PC-9 (cell line): Measurements from ENCODE around the gene SKIC2. TPM values are rescaled to one million over a fixed set of nuclear protein-coding genes. Genes with fewer than 3 reads are reported as not detected.
A peak's percentile ranks its signal among the peaks of the same experiment; 100 is the strongest.
"Not testable (repeated sequence)": the region's sequence is repeated elsewhere in the genome, so short reads cannot be mapped to it uniquely, and the experiment has no call there.

Experiments
- BruUV-seq: library from RNA; stranded (reverse); fragments of 400-500 nt; replicated peaks from 2 replicates; lab custom pipeline; 2021; lab: Mats Ljungman, UMichigan
- CTCF ChIA-PET: fragments of 300-600 bp; sonication (Branson Sonifier 250); formaldehyde crosslinking; loops from one replicate; lab custom pipeline; 2022; ENCODE audit warnings: antibody characterized with exemption; lab: Charles Lee
- POLR2A ChIA-PET: fragments of 300-600 bp; sonication (Branson Sonifier 250); formaldehyde crosslinking; loops from one replicate; lab custom pipeline; 2022; ENCODE audit warnings: antibody characterized with exemption; ENCODE audit not compliant: unreplicated experiment; lab: Charles Lee
- DNase-seq, 2 experiments: peaks; one replicate each; pipeline versions ENCODE4 v3.0.0 to v3.0.0-alpha.2; 2015 to 2022; ENCODE audit warnings: mixed read lengths in 1 of 2
- H2AFZ ChIP-seq: fragments of 200-600 bp; sonication (generic); 2 replicates; pipeline ENCODE4 v1.8.1; 2017; ENCODE audit warnings: antibody characterized with exemption
- H3F3A ChIP-seq: fragments of 200-600 bp; sonication (generic); 2 replicates; pipeline ENCODE4 v1.8.1; 2017; ENCODE audit warnings: antibody characterized with exemption, mild to moderate bottlenecking, low read depth; ENCODE audit not compliant: insufficient read depth
- H3K27ac ChIP-seq: fragments of 200-600 bp; sonication (generic); 2 replicates; pipeline ENCODE4 v1.6.1; 2016; ENCODE audit warnings: mixed run types
- H3K27me3 ChIP-seq: fragments of 200-600 bp; sonication (generic); 2 replicates; pipeline ENCODE4 v1.6.1; 2016; ENCODE audit warnings: low read depth, mixed run types; ENCODE audit not compliant: insufficient read depth
- H3K36me3 ChIP-seq: fragments of 200-600 bp; sonication (generic); 2 replicates; pipeline ENCODE4 v1.6.1; 2016; ENCODE audit warnings: low read depth, mixed run types
- H3K4me1 ChIP-seq: fragments of 200-600 bp; sonication (generic); replicated peaks from 2 replicates; pipeline ENCODE4 v1.6.1; 2016; ENCODE audit warnings: mixed run types; ENCODE audit not compliant: insufficient read depth
- H3K4me2 ChIP-seq: fragments of 200-600 bp; sonication (generic); 2 replicates; pipeline ENCODE4 v1.6.1; 2017; ENCODE audit warnings: mixed run types
- H3K4me3 ChIP-seq: fragments of 200-600 bp; sonication (generic); 2 replicates; pipeline ENCODE4 v1.6.1; 2016; ENCODE audit warnings: mixed run types
- H3K79me2 ChIP-seq: fragments of 200-600 bp; sonication (generic); 2 replicates; pipeline ENCODE4 v1.6.1; 2017; ENCODE audit warnings: low read depth, mixed run types
- H3K9me2 ChIP-seq: fragments of 200-600 bp; sonication (generic); 2 replicates; pipeline ENCODE4 v1.8.1; 2017; ENCODE audit warnings: mild to moderate bottlenecking; ENCODE audit not compliant: insufficient read depth
- H3K9me3 ChIP-seq: fragments of 200-600 bp; sonication (generic); 2 replicates; pipeline ENCODE4 v1.8.1; 2016; ENCODE audit warnings: low read depth; ENCODE audit not compliant: insufficient read depth
- H4K20me1 ChIP-seq: fragments of 200-600 bp; sonication (generic); 2 replicates; pipeline ENCODE4 v1.8.1; 2017; ENCODE audit not compliant: insufficient read depth
- CTCF ChIP-seq: fragments of 200-600 bp; sonication (generic); conservative IDR thresholded peaks from 2 replicates; pipeline ENCODE4 v1.6.1; 2017; ENCODE audit warnings: mixed run types, antibody characterized with exemption, mild to moderate bottlenecking, moderate library complexity
- EZH2 ChIP-seq: fragments of 200-600 bp; sonication (generic); IDR thresholded peaks from 2 replicates; pipeline ENCODE4 v1.8.0; 2017; ENCODE audit warnings: antibody characterized with exemption, low read depth
- intact Hi-C: fragments of 100-400 bp; cut with micrococcal nuclease; formaldehyde crosslinking; loops from one replicate; pipeline ENCODE4 v1.10.0; 2022; ENCODE audit not compliant: unreplicated experiment
- total RNA-seq: library from RNA; stranded (reverse); gene quantifications from 2 replicates; pipeline ENCODE4 v1.2.3, GENCODE V29; 2021

SKIC2 gene
- total RNA-seq, 1 experiment from 2014 or later: 67.9 TPM

GRCh38 chr6:31972709-31973350, 13.9 kb downstream of the SKIC2 start:
- TSS peak; percentile 64 for BruUV-seq
- ChIA-PET POLR2A (interaction anchor here (0.8 to 1.5 kb wide), 5 partner anchors 21 to 205 kb away, joined by 3 to 8 read pairs (median 6); partner anchors contain the start of genes CFB and EHMT2), CTCF (interaction anchor here (0.6 kb wide), 1 partner anchor 145 kb away, joined by 4 read pairs; no protein-coding TSS in a partner anchor)
- no peaks in the 10 kb centered on the region for H4K20me1 ChIP-seq
- intact Hi-C loops: loop anchor here (1.0 kb wide), 1 partner anchor 14 kb away; the partner anchor contains the start of gene SKIC2
- H3K4me1 ChIP-seq: peaks cover 15% of the 10 kb centered on the region
- H3K9me3 ChIP-seq: no peaks in the 10 kb centered on the region
- peaks cover 15% of the 10 kb centered on the region for H3F3A ChIP-seq
- no peaks in the 10 kb centered on the region for H3K27me3 ChIP-seq
- no peak for DNase-seq
- H3K9me2 ChIP-seq: no peaks in the 10 kb centered on the region
- peak overlapping the region; percentile 88 for H3K4me3 ChIP-seq
- 0 out of 2 replicates have a peak, but pooled peaks cover 4% of the 10 kb centered on the region for H3K36me3 ChIP-seq
- peak overlapping the region; percentile 92 for H3K4me2 ChIP-seq
- peak overlapping the region; percentile 86 for H3K27ac ChIP-seq
- peak overlapping the region; percentile 82 for H2AFZ ChIP-seq
- TF ChIP-seq EZH2 (no peak), CTCF (no peak)
- peaks cover 44% of the 10 kb centered on the region for H3K79me2 ChIP-seq

- H3K9me3 ChIP-seq, H4K20me1 ChIP-seq, H3K27ac ChIP-seq, BruUV-seq, H3K9me2 ChIP-seq, H3K4me3 ChIP-seq, H2AFZ ChIP-seq, H3K4me2 ChIP-seq, POLR2A ChIA-PET, H3K4me1 ChIP-seq, CTCF ChIA-PET, DNase-seq, H3K27me3 ChIP-seq, H3K36me3 ChIP-seq, intact Hi-C loops: not testable (repeated sequence)
- Histone ChIP-seq H3K79me2 (peaks cover 33% of the 10 kb centered on the region), H3F3A (peaks cover 15% of the 10 kb centered on the region)
Measured at GRCh38 chr6:31976065-31976464, 17.1 kb downstream of the SKIC2 start.

GRCh38 chr6:31977816-31978431, 18.9 kb downstream of the SKIC2 start:
- ChIA-PET POLR2A (no interaction called here), CTCF (no interaction called here)
- Histone ChIP-seq H3K9me2 (no peaks in the 10 kb centered on the region), H3F3A (peaks cover 8% of the 10 kb centered on the region; the same call in 1 of the 2 replicates), H2AFZ (no peak overlapping the region), H3K27ac (no peak overlapping the region), H3K9me3 (no peaks in the 10 kb centered on the region), H3K4me3 (no peak overlapping the region), H3K4me1 (peaks cover 9% of the 10 kb centered on the region), H3K4me2 (no peak overlapping the region), H3K27me3 (no peaks in the 10 kb centered on the region), H4K20me1 (no peaks in the 10 kb centered on the region), H3K79me2 (peaks cover 22% of the 10 kb centered on the region), H3K36me3 (no peaks in the 10 kb centered on the region)
- intact Hi-C loops: no loop called here
- no peak for TF ChIP-seq CTCF
- TF ChIP-seq EZH2: no peak
- no peak for DNase-seq
- BruUV-seq: no TSS peak
